Measurements from ENCODE around the gene SART3.

Gene SART3

DNA sequence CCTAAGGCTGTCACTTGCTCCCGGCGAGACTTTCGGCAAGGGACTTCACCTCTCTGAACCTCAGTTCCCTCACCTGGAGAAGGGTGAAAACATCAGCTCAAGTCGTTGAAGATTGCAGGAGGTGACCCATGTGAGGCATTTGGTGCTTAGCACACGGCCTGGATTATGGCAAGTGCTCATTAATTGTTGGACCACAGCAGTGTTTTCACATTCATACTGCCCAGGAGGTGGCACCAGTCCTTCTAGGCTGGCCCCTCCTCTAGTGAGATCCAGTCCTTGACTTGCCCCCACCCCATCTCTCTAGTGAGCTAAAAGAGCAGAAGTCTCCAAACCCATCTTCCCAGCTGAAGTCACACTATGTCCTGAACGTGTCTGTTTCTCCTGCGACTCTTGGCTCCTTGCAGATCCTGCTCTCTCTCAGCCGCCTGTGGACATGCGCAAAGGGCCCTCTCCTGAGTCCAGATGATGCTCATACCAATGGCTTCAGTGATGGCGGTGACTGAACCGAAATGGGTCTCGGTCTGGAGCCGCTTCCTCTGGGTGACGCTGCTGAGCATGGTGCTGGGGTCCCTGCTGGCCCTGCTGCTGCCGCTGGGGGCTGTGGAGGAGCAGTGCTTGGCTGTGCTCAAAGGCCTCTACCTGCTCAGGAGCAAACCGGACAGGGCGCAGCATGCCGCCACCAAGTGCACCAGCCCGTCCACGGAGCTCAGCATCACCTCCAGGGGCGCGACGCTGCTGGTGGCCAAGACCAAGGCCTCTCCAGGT is 44.3 kb downstream of the SART3 start:
- peaks cover 10% of the 10 kb centered on the region for H3K4me1 Mint-ChIP-seq
- peaks cover 29% of the 10 kb centered on the region for H3K36me3 Mint-ChIP-seq (ENCODE audit: low read depth)
- H3K27me3 Mint-ChIP-seq (ENCODE audit: low read depth), result no peaks in the 10 kb centered on the region
- TF ChIP-seq, protein P1, sequence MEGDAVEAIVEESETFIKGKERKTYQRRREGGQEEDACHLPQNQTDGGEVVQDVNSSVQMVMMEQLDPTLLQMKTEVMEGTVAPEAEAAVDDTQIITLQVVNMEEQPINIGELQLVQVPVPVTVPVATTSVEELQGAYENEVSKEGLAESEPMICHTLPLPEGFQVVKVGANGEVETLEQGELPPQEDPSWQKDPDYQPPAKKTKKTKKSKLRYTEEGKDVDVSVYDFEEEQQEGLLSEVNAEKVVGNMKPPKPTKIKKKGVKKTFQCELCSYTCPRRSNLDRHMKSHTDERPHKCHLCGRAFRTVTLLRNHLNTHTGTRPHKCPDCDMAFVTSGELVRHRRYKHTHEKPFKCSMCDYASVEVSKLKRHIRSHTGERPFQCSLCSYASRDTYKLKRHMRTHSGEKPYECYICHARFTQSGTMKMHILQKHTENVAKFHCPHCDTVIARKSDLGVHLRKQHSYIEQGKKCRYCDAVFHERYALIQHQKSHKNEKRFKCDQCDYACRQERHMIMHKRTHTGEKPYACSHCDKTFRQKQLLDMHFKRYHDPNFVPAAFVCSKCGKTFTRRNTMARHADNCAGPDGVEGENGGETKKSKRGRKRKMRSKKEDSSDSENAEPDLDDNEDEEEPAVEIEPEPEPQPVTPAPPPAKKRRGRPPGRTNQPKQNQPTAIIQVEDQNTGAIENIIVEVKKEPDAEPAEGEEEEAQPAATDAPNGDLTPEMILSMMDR (IDR thresholded peaks at IDR 0.05; ENCODE audit: unreplicated experiment in 3 of 3), result no peak
- no peaks in the 10 kb centered on the region for H3K9me3 Mint-ChIP-seq
- H3K27ac Mint-ChIP-seq, result no peak overlapping the region
- H3K4me3 Mint-ChIP-seq, result peak overlapping the region; percentile 90 to 96 (median 94)

DNA sequence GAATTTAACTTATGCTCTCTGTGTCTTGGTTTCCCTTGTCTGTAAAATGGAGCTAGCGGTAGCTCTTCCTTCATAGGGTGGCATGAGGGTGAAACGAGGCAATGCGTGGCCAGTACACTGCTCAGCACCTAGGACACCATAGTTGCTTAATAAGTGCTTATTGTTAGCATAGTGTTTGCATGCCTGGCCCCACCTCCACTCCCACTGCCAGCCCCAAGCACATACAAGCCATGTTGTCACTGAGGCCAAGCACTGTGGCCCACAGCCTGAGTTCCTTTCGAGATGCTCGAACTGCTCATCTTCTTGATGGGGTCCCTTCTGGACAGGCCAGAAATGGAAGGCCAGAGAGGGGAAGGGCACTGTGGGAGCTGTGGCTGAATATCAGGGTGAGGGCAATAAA is 45.1 kb downstream of the SART3 start:
- Mint-ChIP-seq H3K9me3 (no peaks in the 10 kb centered on the region), H3K4me3 (peak overlapping the region; percentile 90 to 96 (median 94)), H3K36me3 (ENCODE audit: low read depth) (peaks cover 24% of the 10 kb centered on the region), H3K27me3 (ENCODE audit: low read depth) (no peaks in the 10 kb centered on the region), H3K27ac (no peak overlapping the region), H3K4me1 (peaks cover 13% of the 10 kb centered on the region)
- TF ChIP-seq, protein P1 (IDR thresholded peaks at IDR 0.05; ENCODE audit: unreplicated experiment in 3 of 3), result no peak

DNA sequence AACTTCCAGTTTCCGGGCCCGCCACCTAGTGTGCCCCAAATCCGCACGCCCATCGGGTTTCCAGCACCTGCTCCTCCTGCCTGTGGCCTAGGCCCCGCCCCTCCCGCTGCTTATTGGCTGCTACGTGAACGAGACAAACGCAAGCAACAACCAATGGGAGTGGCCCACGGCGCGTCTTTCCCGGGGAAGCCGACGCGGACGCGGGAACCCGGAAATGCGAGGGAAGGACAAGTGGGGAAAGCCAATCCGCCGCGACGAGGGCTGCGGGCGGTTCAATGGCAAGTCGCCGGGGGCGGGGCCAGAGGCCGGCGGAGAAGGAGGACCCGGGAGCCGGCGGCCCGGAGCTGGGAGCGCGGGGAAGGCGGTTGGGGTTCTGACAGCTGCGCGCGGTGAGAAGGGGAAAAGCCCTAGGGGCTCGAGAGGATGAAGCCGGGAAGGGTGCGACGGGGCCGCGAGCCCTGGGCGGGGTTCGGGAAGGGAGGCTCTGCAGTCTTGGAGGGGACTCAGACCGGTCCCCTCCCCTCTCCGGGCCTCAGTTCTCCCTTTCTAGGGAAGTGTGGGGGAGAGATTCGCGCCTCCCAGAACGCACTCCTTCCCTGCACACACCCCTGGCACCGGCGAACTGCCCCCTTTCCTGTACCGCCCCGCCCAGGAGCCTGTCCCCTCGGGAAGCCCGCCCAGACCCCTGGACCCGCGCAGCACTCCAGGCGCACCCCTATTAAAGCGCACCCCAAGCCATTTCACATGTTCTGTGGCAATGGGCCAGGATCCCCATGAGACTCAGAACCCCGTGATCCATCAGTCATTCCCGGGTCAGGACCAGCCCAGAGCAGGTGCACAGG is 45.8 kb downstream of the SART3 start, which contains the start of gene FICD:
Gene FICD, plus strand, starts transcription at position 305 of the 842 bp plus-strand sequence. CDS start 1,696 bp downstream, outside the sequence.
- H3K9me3 Mint-ChIP-seq, result no peaks in the 10 kb centered on the region
- peak within 1 kb of the TSS; percentile 90 to 96 (median 94) for H3K4me3 Mint-ChIP-seq
- H3K4me1 Mint-ChIP-seq, result peaks cover 13% of the 10 kb centered on the region
- peaks cover 17% of the 10 kb centered on the region for H3K36me3 Mint-ChIP-seq (ENCODE audit: low read depth)
- TF ChIP-seq, protein P1 (IDR thresholded peaks at IDR 0.05; ENCODE audit: unreplicated experiment in 3 of 3), result no peak
- peak within 1 kb of the TSS in 1 of 3 experiments; percentile 32 for H3K27ac Mint-ChIP-seq
- no peaks in the 10 kb centered on the region for H3K27me3 Mint-ChIP-seq (ENCODE audit: low read depth)

DNA sequence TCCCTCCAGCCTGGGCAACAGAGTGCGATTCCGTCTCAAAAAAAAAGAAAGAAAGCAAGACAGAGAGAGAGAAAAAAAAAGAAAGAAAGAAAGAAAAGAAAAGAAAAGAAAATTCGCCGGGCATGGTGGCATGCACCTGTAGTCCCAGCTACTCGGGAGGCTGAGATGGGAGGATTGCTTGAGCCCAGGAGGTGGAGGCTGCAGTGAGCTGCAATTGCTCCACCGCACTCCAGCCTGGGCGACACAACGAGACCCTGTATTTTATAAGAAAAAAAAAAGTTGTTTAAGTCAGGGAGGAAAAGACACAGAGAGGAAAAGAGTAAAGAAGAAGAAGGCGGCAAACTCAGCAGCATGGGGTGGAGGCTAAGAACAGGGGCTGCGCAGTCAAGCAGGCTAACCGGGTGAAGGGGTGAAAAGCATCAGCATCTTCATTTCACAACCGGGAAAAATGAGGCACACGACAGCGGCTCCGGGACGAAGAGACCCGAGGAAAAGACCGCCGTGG is 46.5 kb downstream of the SART3 start:
- TF ChIP-seq, protein P1 (IDR thresholded peaks at IDR 0.05; ENCODE audit: unreplicated experiment in 3 of 3), result no peak
- Mint-ChIP-seq H3K9me3 (no peaks in the 10 kb centered on the region), H3K27me3 (ENCODE audit: low read depth) (no peaks in the 10 kb centered on the region), H3K4me3 (peak overlapping the region; percentile 90 to 96 (median 94)), H3K36me3 (ENCODE audit: low read depth) (peaks cover 10% of the 10 kb centered on the region), H3K4me1 (peaks cover 13% of the 10 kb centered on the region), H3K27ac (no peak overlapping the region)

DNA sequence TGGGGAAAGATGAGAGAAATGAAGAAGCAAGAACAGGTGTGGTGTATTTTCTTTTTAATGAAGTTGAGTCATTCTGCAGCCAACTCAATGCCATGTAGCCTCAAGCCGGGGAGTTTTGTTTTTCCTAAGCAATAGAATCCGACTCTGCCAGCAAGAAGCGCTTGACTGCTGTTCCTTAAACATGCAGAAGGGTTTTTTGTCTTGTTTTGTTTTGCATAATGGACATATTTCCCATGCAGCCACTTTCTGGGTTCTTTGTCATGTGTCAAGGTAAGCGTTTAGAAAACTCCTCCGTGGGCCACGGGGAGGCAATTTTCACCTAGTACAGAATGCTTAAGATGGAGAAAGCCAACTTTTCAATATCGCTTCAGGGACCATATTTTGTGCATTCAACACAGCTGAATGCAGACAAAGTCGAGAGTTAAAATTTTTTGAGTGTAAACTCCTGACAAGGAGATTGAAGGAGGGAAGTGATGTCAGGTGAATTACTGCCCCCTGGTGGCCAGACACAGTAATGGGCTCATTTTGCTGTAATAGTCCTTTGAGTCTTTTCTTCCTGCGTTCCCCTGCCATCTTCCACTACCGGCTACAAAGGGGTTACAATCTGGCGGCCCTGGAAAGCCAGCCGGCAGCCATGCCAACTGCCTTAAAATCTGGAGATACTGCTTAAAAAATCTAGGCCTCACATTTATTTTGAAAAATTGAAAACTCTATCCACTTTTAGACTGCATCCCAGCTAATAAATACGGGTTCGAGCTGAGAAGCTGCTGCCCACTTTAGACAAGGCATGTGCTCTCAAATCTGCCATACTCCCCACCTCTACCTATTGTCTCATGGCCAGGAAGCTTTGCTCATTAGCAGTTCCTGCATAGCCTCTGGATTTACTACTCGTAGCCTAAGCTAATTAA is 49.1 kb downstream of the SART3 start:
- peak overlapping the region; percentile 51 to 79 (median 51) for H3K27ac Mint-ChIP-seq
- no peaks in the 10 kb centered on the region for H3K9me3 Mint-ChIP-seq
- peak overlapping the region; percentile 22 to 76 (median 71) for H3K4me3 Mint-ChIP-seq
- H3K36me3 Mint-ChIP-seq (ENCODE audit: low read depth), result no peaks in the 10 kb centered on the region
- H3K4me1 Mint-ChIP-seq, result peaks cover 13% of the 10 kb centered on the region
- TF ChIP-seq, protein P1 (IDR thresholded peaks at IDR 0.05; ENCODE audit: unreplicated experiment in 3 of 3), result peak; percentile 84 to 91 (median 91)
- H3K27me3 Mint-ChIP-seq (ENCODE audit: low read depth), result peaks cover 7% of the 10 kb centered on the region
